Esophagus squamous epithelium (tissue), 4 donors: Measurements from ENCODE around the gene HSPA9.

Source experiments
- POLR2A ChIP-seq, 4 donors: fragments of 450-650 bp; IDR thresholded peaks; one replicate each; pipeline ENCODE4 v1.6.1; 2017; ENCODE audit warnings: antibody characterized with exemption in 4 of 4, mild to moderate bottlenecking in 4 of 4, moderate library complexity in 3 of 4
- TF ChIP-seq, protein P1 (sequence below), 6 experiments: fragments of 450-650 bp in 4 of 6; fragments of 200-600 bp in 2 of 6; sonication (generic) in 2 of 6; IDR thresholded peaks; one replicate each; pipeline ENCODE4 v1.5.1; 2016 to 2019; ENCODE audit warnings: antibody characterized with exemption in 6 of 6, mild to moderate bottlenecking in 4 of 6, moderate library complexity in 4 of 6

DNA sequence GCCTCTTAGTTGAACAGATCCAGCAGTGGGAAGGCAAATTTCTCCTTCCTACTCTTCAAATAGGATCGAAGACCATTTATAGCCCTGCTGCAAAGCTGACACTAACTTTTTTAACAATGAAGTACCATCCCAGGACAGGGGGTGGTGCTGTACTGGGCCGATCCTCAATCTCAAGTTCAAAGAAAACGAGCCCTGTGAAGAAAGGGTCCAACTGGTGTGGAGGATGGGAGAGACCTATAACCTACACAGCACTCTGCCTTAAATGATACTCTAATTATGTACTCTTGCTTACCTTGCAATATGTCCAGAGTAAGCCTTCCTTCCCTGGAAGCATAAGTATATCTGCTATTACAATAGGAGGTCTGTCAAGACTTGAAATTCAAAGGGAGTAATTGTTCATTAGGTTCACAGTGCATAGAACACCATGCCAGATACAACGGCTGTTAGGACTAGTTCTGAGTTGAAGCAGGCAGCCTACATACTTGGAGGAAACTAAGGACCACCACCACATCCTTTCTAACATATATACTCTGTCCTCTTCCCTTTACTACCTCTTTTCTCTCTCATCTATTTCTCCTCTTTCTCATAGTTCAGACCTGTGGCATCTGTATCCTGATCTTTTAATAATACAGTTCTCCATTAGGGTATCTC is 38.4 kb downstream of the HSPA9 start:
- TF ChIP-seq, protein P1, sequence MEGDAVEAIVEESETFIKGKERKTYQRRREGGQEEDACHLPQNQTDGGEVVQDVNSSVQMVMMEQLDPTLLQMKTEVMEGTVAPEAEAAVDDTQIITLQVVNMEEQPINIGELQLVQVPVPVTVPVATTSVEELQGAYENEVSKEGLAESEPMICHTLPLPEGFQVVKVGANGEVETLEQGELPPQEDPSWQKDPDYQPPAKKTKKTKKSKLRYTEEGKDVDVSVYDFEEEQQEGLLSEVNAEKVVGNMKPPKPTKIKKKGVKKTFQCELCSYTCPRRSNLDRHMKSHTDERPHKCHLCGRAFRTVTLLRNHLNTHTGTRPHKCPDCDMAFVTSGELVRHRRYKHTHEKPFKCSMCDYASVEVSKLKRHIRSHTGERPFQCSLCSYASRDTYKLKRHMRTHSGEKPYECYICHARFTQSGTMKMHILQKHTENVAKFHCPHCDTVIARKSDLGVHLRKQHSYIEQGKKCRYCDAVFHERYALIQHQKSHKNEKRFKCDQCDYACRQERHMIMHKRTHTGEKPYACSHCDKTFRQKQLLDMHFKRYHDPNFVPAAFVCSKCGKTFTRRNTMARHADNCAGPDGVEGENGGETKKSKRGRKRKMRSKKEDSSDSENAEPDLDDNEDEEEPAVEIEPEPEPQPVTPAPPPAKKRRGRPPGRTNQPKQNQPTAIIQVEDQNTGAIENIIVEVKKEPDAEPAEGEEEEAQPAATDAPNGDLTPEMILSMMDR (IDR thresholded peaks at IDR 0.05), result peak in 1 of 6 experiments; percentile 23
- TF ChIP-seq POLR2A (IDR thresholded peaks at IDR 0.05), result no peak
